GM20431 (cell line): ENCODE results near the gene MAGEC2.

Experiments
- in situ Hi-C: fragments of 300-500 bp; cut with MseI, MboI; formaldehyde crosslinking; loops from one replicate; pipeline ENCODE4 v1.15.0; 2020; ENCODE audit warnings: low sequenced_read_pairs; ENCODE audit not compliant: unreplicated experiment

Gene MAGEC2

GRCh38 chrX:142204522-142205433 lies at the start of gene MAGEC2:
TSS of gene MAGEC2 (minus strand) at chrX:142205290. CDS start at chrX:142203987, 1,303 bp downstream.
- in situ Hi-C loops = no loop called here

GRCh38 chrX:142251680-142252079 lies 46.6 kb upstream of the MAGEC2 start:
- in situ Hi-C loops = no loop called here

- in situ Hi-C loops = no loop called here
These were observed 46.1 kb upstream of the MAGEC2 start for GRCh38 chrX:142251202-142251601.

GRCh38 chrX:142250502-142250901 lies 45.4 kb upstream of the MAGEC2 start:
- in situ Hi-C loops = no loop called here

GRCh38 chrX:142249721-142250120 lies 44.6 kb upstream of the MAGEC2 start:
- in situ Hi-C loops = no loop called here

- in situ Hi-C loops = no loop called here
These were observed 39.5 kb upstream of the MAGEC2 start for GRCh38 chrX:142244568-142244967.

- in situ Hi-C loops = no loop called here
These were observed 33.4 kb upstream of the MAGEC2 start for GRCh38 chrX:142238536-142238935.

- in situ Hi-C loops = no loop called here
These were observed 28.3 kb upstream of the MAGEC2 start for GRCh38 chrX:142233400-142233799.

- in situ Hi-C loops = no loop called here
These were observed 9.0 kb upstream of the MAGEC2 start for GRCh38 chrX:142214081-142214480.

- in situ Hi-C loops = no loop called here
These were observed 4.0 kb downstream of the MAGEC2 start for GRCh38 chrX:142201113-142201512.

- in situ Hi-C loops = no loop called here
These were observed 19.0 kb downstream of the MAGEC2 start for GRCh38 chrX:142186103-142186502.

GRCh38 chrX:142184756-142185602 lies 20.1 kb downstream of the MAGEC2 start:
- in situ Hi-C loops = no loop called here

GRCh38 chrX:142156567-142156966 lies 48.5 kb downstream of the MAGEC2 start:
- in situ Hi-C loops = no loop called here
